Dermis microvascular lymphatic vessel endothelial cell (primary cell): Measurements from ENCODE around the gene NOS1. TPM values are rescaled to one million over a fixed set of nuclear protein-coding genes. Genes with fewer than 3 reads are reported as not detected.

Experiments used
- DNase-seq, 2 donors: peaks; one replicate each; pipeline versions ENCODE4 v3.0.0 to v3.0.0-alpha.2; 2010; ENCODE audit warnings: low read depth in 2 of 2
- total RNA-seq: library from RNA; depleted of rRNA; stranded (reverse); fragments of >200 nt; gene quantifications from 2 replicates; pipeline ENCODE4 v1.2.1, GENCODE V29; 2014

The NOS1 gene
- total RNA-seq, 1 donor from 2014 or later: under 0.01 TPM

DNA sequence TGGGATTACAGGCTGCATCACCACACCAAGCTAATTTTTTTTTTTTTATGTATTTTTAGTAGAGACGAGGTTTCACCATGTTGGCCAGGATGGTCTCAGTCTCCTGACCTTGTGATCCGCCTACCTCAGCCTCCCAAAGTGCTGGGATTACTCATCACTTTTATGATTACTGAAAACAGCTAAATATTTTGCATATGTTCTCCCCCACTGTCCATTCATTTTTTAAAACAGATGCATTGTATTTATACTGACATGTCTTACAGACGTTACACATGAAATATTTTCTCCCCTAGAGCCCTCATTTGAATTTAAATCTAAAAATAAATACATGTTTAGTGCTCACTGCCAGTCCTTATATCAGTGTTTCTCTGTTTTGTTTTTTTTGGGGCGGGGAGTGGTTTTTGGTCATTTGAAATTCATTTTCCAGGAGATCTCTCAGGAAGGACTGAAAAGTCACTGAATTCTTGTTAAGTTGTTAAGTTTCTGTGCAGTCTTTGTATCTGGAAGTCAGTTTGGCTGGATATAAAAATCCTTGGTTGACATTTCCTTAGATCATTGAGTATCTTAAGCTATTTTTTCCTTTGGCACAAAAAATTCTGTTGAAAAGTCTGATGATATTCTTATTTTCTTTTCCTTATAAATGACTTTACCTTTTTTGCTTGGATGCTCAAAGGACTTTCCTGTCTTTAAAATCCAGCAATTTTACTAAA is 180.5 kb downstream of the NOS1 start:
- no peak for DNase-seq

DNA sequence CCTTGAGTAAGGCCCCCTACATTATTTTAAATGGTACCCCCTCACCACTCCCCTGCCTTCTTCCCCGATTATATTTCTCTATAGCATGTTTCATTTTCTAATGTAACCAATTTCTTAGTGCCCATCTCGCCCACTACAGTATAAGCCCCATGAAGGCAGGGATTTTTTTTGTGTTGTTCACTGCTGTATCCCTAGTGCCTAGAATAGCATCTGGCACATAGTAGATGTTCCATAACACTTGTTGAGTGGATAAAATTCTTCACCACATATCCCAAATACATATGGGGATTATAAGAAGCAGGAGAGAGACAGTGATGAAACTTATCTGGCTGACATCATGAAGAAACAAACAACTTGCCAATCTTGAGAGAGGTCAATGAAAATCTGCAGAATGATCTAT is 182.7 kb downstream of the NOS1 start:
- DNase-seq: no peak

DNA sequence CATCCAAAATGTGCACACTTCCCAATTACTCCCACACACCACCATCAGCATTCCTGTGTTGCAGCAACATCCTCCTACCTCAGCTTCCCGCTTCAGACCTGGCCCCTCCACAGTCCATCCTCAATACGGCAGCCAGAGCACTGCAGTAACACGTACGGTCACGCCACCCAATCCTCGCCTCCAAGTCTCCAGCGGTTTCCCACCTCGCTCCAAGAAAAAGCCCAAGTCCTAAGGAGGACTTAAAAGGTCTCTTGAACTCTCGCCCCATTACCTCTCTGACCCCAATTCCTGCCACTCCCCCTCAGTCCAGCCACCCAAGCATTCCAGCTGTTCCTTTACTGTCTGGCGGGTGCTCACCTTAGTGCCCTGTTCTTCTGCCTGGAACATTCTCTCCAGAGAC is 183.1 kb downstream of the NOS1 start:
- no peak for DNase-seq

DNA sequence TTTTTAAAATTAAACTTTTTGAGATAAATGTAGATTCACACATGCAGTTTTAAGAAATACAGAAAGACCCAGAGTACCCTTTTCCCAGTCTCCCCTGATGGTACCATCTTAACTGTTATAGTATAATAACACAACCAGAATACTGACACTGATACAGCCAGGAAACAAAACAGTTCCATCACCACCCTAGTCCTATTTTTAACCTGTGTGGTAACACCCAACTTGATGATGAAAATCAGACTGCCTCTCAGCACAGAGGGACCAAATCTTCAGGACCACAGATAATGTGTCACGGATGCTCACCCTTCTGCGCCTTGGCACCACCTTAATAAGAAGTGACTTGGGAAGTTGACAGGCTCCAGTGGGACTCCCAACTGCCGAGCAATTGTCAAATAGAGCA is 189.3 kb downstream of the NOS1 start:
- no peak for DNase-seq

DNA sequence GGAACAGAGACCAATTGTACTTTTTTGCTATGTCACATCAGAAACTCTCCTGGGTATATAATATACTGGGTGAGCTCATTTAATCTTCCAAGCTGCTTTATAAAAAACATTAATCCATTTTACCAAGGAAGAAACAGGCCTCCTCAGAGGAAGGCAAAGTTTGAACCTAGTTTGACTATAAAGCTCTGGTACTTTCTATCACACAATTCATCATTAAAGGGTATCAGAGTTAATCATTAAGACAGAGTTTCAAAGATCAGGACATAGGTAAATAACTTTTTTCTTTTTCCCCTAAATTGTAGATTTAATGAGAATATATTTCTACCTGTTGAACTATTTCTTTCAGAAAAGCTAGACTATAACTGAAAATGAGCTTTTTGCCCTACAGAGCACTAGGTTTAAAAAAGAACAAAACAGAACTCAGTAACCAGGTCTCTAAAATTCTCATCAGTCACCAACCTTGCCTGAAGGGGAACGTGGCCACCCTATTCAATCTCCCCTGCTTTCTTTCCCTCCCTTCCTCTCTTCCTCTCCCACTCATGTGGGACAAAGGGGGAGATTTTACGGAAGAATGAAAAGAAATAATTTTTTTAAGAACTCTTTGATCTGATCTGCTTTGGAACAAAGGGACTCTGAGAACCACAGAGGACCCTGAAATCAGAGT is 189.8 kb downstream of the NOS1 start:
- DNase-seq: no peak

DNA sequence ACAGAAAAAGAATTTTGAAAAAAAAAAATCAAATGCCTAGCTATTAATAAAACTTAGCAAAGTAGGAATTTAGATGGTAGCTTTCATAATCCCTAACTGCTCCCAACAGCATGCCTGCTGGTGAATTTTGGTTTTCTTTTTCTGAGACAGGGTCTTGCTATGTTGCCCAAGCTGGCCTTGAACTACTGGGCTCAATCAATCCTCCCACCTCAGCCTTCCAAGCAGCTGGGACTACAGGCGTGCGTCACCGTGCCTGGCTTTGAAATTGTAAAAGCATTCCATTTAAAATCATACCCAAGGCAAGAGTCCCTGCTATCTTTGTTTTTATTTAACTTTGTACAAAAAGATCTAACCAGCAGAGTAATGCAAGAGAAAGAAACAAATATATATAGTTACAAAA is 191.9 kb downstream of the NOS1 start:
- DNase-seq: no peak

DNA sequence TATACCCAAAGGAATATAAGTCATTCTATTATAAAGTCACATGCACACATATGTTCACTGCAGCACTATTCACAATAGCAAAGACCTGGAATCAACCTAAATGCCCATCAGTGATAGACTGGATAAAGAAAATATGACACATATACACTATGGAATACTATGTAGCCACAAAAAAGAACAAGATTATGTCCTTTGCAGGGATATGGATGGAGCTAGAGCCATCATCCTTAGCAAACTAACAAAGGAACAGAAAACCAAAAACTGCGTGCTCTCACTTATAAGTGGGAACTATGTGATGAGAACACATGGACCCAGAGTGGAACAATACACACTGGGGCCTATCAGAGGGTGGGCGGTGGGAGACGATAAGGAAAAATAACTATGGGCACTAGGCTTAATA is 192.4 kb downstream of the NOS1 start:
- no peak for DNase-seq

DNA sequence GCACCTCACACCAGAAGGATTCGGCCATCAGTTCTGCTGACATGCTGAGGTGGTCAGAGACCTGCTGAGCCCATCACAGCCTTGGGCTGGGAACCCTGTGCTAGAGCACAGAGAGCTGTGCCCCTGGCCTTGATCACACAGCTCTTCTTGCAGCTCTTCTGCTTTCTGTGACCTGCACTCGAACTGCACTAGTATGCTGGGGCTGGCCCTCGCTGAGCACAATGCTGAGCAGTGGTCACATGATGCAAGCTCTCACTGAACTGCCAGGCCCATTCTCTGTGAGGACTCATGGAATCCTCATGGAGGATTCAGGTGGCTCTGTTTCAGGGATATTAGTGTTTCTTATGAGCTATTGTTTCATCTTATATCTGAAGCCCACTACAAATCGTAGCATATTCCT is 193.7 kb downstream of the NOS1 start:
- no peak for DNase-seq

DNA sequence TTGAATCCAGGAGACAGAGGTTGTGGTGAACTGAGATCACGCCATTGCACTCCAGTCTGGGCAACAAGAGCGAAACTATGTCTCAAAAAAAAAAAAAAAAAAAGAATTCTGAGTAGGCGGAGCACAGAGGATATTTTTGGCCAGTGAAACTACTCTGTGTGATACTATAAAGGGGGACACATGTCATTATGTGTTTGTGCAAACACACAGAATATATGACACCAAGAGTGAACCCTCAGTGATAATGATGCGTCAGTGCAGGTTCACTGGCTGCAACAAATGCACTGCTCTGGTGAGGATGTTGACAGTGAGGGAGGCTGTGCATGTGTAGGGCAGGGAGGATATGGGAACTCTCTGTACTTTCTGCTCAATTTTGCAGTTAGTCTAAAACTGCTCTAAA is 195.3 kb downstream of the NOS1 start:
- DNase-seq: no peak

DNA sequence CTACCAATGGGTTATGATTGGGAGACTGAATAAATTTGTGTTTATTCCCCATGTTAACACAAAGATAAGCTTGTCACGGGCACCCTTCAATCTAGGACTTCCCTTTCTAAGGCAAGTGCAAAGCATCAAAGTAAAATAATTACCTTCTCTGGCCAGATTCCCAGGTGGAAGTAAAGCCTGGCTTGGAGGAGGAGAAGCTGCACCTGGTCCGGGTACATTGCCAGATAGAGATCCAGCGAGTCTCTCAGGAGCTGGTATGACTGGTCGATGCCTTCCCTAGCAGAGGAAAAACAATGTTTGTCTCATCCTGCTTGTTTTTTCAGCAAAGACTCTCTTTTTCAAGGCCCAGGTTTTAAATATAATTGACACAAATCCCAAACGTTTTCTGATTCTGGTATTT is 196.1 kb downstream of the NOS1 start:
- DNase-seq: no peak

DNA sequence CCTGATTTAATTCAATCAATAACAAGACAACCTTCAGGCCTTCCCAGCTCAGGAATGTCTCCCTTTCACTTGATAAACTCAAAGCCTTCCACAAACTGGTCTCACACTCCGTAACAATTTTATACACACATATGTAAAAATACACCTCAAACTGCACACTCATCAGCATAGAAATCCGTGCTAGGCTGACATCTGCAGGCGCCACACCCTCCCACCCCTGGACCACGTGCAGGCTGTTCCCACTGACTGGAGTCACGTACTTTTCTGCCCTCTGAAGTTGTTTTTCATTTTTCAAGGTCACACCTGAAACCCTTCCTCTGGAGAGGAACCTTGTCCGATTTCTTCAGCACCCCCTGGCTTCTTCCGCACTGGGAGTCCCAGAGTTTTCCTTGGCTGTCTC is 198.8 kb downstream of the NOS1 start:
- no peak for DNase-seq

DNA sequence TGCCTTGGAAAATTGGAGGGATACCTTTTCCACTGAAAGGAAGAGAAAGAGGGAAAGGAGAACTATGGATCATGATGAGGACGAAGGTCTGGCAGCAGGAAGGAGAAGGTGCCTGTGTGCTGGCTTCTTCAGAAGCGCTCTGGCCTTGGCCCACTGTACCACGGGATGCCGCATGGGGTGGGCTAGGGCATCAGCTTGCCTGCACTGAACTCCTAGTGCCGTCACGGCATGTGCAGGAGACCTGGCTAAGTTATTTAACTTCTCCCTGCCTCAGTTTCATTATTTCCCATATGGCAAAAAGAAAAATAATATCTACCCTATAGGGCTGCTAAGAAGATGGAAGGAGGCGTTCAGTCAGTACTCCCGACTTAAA is 199.3 kb downstream of the NOS1 start:
- no peak for DNase-seq

DNA sequence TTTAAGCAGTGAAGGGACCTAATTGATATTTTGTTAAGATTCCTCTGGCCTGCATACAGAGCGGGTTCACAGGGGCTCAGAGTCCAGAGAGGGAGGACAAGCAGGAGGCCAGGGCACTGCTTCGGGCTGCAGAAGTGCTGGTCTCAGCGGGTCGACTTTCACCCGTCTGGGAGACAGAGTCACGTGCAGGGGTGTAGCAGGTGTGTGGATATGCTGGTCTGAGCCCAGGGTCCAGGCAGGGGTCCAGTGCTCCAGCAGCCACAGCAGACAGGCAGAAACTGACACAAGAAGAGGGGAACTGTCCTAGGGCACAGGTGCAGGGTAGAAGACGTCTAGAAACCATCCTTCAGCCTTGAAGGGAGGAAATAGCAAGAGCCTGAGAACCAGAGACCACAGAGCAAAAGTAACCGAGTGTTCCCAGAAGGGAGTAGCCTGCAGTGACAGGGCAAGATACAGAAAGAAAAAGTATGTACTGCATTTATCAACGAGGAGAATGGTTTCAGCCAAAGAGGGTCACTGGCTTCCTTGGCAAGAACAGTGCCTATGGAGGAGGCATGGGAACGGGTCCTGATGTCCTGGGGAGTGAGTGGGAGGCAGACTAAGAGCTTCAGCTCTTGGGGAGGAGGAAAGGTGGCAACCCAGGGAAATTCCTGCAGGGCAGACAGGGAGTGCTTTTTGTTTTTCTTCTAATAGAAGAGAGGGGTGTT is 199.8 kb downstream of the NOS1 start:
- DNase-seq: no peak

DNA sequence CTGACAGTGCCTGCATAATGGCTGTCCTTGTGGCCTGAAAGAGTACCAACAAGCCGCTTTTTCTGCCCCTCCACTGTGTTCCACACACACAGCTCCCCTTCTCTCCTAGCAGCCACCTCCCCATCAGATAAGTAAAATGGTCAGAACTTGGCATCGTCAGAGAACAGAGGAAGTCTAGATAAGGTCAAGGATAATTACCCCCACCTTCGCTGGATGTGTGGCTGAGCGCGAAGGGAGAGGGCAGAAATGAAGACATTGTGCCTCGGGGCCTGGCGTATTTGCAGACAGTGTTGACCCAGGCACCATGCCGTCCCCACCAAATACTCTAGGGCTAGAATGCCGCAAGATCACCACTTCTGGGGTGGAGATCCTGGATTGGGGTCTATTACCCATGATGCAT is 201.8 kb downstream of the NOS1 start:
- DNase-seq: no peak

DNA sequence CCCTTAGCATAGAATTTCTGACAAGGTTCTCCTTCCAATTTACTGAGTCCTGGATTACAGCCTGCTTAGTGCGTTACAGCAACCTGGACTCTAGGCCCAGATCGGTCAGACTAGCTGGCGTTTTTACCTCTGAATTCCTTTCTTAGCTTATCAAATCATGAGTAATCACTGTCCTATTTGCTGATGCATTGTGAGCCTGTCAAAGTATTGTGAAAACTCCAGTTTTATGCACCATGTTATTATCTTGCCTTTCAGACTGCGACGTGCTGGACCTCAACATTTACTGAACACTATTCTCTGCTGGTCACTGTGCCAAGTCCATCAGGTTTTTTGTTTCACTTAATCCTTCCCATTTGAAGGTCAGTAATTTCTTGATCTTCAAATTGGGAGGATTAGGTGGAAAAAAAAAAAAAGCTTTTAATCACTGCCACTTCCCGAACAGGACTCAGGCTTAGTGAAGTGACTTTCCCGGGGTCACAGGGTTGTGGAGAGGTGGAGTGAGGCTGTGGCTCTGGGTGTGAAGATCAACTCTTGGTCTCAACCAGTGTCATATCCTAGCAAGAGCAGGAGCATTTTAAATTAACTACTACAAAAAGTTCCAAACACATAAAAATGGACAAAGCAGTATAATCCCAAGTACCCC is 202.4 kb downstream of the NOS1 start:
- DNase-seq: no peak

Other genes with a start within 250 kb of the NOS1 start
- 95.0 and 117 TPM in 2 replicates for gene FBXO21, start 171.2 kb downstream of the NOS1 start, total RNA-seq